HepG2 (cell line): Measurements from ENCODE around the gene ZBTB21. TPM values are rescaled to one million over a fixed set of nuclear protein-coding genes. Genes with fewer than 3 reads are reported as not detected.

ENCODE experiments used
- ARNT ChIP-seq: fragments of 450-650 bp; IDR thresholded peaks from 2 replicates; pipeline ENCODE4 v1.6.1; 2017
- BRF2 ChIP-seq: sonication (generic); formaldehyde crosslinking; IDR thresholded peaks from 2 replicates; pipeline ENCODE4 v1.8.1; 2022; ENCODE audit warnings: mild to moderate bottlenecking, missing genetic modification reagents
- CREM ChIP-seq, 2 experiments: sonication (generic) in 1 of 2; formaldehyde crosslinking in 1 of 2; IDR thresholded peaks; 2 replicates each; pipeline versions ENCODE4 v1.4.0 to v1.6.1; 2016 to 2020; ENCODE audit warnings: antibody characterized with exemption in 1 of 2, mild to moderate bottlenecking in 1 of 2, missing genetic modification reagents in 1 of 2
- HDAC1 ChIP-seq: sonication (generic); formaldehyde crosslinking; IDR thresholded peaks from 2 replicates; pipeline ENCODE4 v1.5.1; 2020; ENCODE audit warnings: mild to moderate bottlenecking, missing genetic modification reagents
- HNF4G ChIP-seq, 2 experiments: sonication (generic) in 1 of 2; formaldehyde crosslinking in 1 of 2; IDR thresholded peaks; 2 replicates each; pipeline versions ENCODE4 v1.4.0 to v1.6.1; 2011 to 2020; ENCODE audit warnings: borderline replicate concordance in 2 of 2, low read depth in 2 of 2, mild to moderate bottlenecking in 2 of 2, low read length in 1 of 2, missing genetic modification reagents in 1 of 2, moderate library complexity in 1 of 2
- HOXA7 ChIP-seq: sonication (generic); formaldehyde crosslinking; IDR thresholded peaks from 2 replicates; pipeline ENCODE4 v1.8.1; 2022; ENCODE audit warnings: mild to moderate bottlenecking, missing genetic modification reagents, moderate library complexity
- JARID2 ChIP-seq: sonication (generic); formaldehyde crosslinking; IDR thresholded peaks from 2 replicates; pipeline ENCODE4 v1.8.1; 2023; ENCODE audit warnings: missing genetic modification reagents, inconsistent platforms; ENCODE audit not compliant: insufficient replicate concordance
- KDM3A ChIP-seq: IDR thresholded peaks from 2 replicates; pipeline ENCODE4 v1.6.1; 2018; ENCODE audit warnings: low read depth, missing compliant biosample characterization
- KLF16 ChIP-seq, 2 experiments: sonication (generic) in 1 of 2; formaldehyde crosslinking in 1 of 2; IDR thresholded peaks; 2 replicates each; pipeline versions ENCODE4 v1.6.1 to v1.8.0; 2016 to 2023; ENCODE audit warnings: missing genetic modification reagents in 2 of 2, missing compliant biosample characterization in 1 of 2
- KLF6 ChIP-seq: IDR thresholded peaks from 2 replicates; pipeline ENCODE4 v1.8.0; 2016; ENCODE audit warnings: missing biosample characterization, missing genetic modification reagents
- KMT2A ChIP-seq: sonication (generic); formaldehyde crosslinking; IDR thresholded peaks from 2 replicates; pipeline ENCODE4 v1.4.0; 2020; ENCODE audit warnings: missing genetic modification reagents
- NFRKB ChIP-seq: fragments of 450-650 bp; IDR thresholded peaks from 2 replicates; pipeline ENCODE4 v1.6.1; 2017
- SSRP1 ChIP-seq: IDR thresholded peaks from 2 replicates; pipeline ENCODE4 v1.6.1; 2016; ENCODE audit warnings: control low read depth
- YEATS2 ChIP-seq: sonication (generic); formaldehyde crosslinking; IDR thresholded peaks from 2 replicates; pipeline ENCODE4 v1.4.0; 2020; ENCODE audit warnings: missing genetic modification reagents, borderline replicate concordance
- ZBTB14 ChIP-seq: sonication (generic); formaldehyde crosslinking; IDR thresholded peaks from 2 replicates; pipeline ENCODE4 v1.4.0; 2020; ENCODE audit warnings: missing genetic modification reagents
- ZBTB37 ChIP-seq: sonication (generic); formaldehyde crosslinking; IDR thresholded peaks from 2 replicates; pipeline ENCODE4 v1.4.0; 2020; ENCODE audit warnings: mild to moderate bottlenecking, missing genetic modification reagents
- ZNF124 ChIP-seq: sonication (generic); formaldehyde crosslinking; IDR thresholded peaks from 2 replicates; pipeline ENCODE4 v1.4.0; 2020; ENCODE audit warnings: missing genetic modification reagents
- ZNF138 ChIP-seq: sonication (generic); formaldehyde crosslinking; IDR thresholded peaks from 2 replicates; pipeline ENCODE4 v1.5.0; 2020; ENCODE audit warnings: mild to moderate bottlenecking, low read depth, missing genetic modification reagents
- ZNF451 ChIP-seq: sonication (generic); formaldehyde crosslinking; IDR thresholded peaks from 2 replicates; pipeline ENCODE4 v1.5.0; 2020; ENCODE audit warnings: mild to moderate bottlenecking, missing genetic modification reagents
- ZNF674 ChIP-seq: sonication (generic); formaldehyde crosslinking; IDR thresholded peaks from 2 replicates; pipeline ENCODE4 v1.5.0; 2020; ENCODE audit warnings: low read depth, mild to moderate bottlenecking, missing genetic modification reagents
- ZNF816 ChIP-seq: sonication (generic); formaldehyde crosslinking; IDR thresholded peaks from 2 replicates; pipeline ENCODE4 v1.8.0; 2022; ENCODE audit warnings: missing genetic modification reagents, mild to moderate bottlenecking, borderline replicate concordance
- polyA plus RNA-seq, 8 experiments: library from polyadenylated mRNA; depleted of rRNA in 3 of 8; stranded (reverse) in 7 of 8; unstranded in 1 of 8; fragments of >200 nt; fragmentation: Illumina TruSeq in 4 of 8; extraction: Trizol in 4 of 8; gene quantifications; 2 replicates each; pipeline versions ENCODE4 v1.2.1 to v1.2.3, GENCODE V29; 2011 to 2016; ENCODE audit warnings: low read depth in 4 of 8, missing spikeins in 1 of 8, mixed read lengths in 1 of 8; ENCODE audit not compliant: insufficient read depth in 1 of 8
- total RNA-seq, 5 experiments: library from RNA; depleted of rRNA; stranded (reverse); fragments of >200 nt; fragmentation: Illumina TruSeq; extraction: Trizol; gene quantifications; 2 replicates each; pipeline ENCODE4 v1.2.3, GENCODE V29; 2016; ENCODE audit warnings: low read depth in 1 of 5
- TF ChIP-seq, protein P1 (sequence below): sonication (generic); formaldehyde crosslinking; IDR thresholded peaks from 2 replicates; pipeline ENCODE4 v1.8.0; 2022; ENCODE audit warnings: missing genetic modification reagents, mild to moderate bottlenecking, borderline replicate concordance
- TF ChIP-seq, protein P2 (sequence below): sonication (generic); formaldehyde crosslinking; IDR thresholded peaks from 2 replicates; pipeline ENCODE4 v1.4.0; 2020; ENCODE audit warnings: mild to moderate bottlenecking, missing genetic modification reagents

The ZBTB21 gene
- total and polyA plus RNA-seq, 2 of the 13 experiments (the other 11 are each of a cell fraction or from before 2014, with no cell fraction given) = 4.5 to 6.1 TPM

DNA sequence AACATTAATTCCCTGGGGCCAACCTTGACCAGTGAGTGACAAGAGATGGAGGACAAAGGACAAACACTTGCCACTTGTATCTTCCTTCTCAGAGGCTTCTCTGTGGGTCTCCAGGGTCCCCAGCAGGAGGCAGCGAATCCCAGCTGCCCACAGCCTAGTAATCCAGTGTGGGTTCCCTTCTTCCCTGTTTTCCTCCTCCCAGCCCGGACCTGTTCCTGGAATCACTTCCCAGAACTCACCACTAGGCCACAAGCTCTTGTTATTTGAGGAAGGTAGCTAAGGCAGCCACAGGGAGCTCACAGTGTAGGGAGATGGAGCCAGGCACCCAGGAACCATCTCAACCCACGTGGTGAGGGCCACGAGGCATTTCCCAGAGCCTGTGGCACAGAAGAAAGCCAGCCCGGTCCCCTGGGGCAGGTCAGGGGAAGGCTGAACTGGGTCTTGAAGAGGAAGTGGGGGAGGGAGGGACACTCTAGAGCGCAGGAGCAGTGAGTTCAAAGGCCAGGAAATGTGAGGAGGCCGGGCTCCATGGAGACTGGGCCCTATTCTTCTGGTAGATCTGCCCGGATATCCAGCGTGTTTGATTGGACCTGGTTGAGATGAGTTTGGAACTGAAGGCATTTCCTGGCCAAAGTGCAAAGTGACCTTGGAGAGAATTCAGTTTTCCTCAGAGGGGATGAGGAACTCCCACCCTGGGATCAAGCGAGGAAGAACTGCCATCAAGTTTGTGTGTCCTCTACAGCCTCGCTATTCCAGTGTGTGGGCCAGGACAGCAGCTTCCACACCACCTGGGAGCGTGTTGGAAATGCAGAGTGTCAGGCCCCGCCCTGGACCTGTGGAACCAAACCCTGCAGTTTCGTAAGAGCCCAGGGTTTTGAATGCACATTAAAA is 36.1 kb downstream of the ZBTB21 start (continued):
- TF ChIP-seq HNF4G (IDR thresholded peaks at IDR 0.05; ENCODE audit: borderline replicate concordance, low read depth, low read length) (peak; percentile 42; the same call in 1 of the 2 replicates), HNF4G (CRISPR knock-in tag; IDR thresholded peaks at IDR 0.05; ENCODE audit: borderline replicate concordance, low read depth) (no peak), ZBTB14 (CRISPR knock-in tag) (no peak), ZBTB37 (CRISPR knock-in tag) (no peak), CREM (IDR thresholded peaks at IDR 0.05) (no peak), CREM (CRISPR knock-in tag; IDR thresholded peaks at IDR 0.05) (no peak), KLF6 (CRISPR knock-in tag) (no peak), HOXA7 (CRISPR knock-in tag) (no peak), KDM3A (CRISPR knock-in tag) (no peak), SSRP1 (CRISPR knock-in tag) (no peak), YEATS2 (CRISPR knock-in tag) (no peak), ZNF816 (CRISPR knock-in tag) (no peak), JARID2 (CRISPR knock-in tag) (no peak), ZNF124 (CRISPR knock-in tag) (no peak), KMT2A (CRISPR knock-in tag) (no peak), KLF16 (CRISPR knock-in tag; IDR thresholded peaks at IDR 0.05) (no peak), ARNT (no peak), ZNF138 (CRISPR knock-in tag) (no peak), NFRKB (no peak), ZNF451 (CRISPR knock-in tag) (no peak), HDAC1 (CRISPR knock-in tag) (no peak), ZNF674 (CRISPR knock-in tag) (no peak), BRF2 (no peak)
- TF ChIP-seq, protein P1, sequence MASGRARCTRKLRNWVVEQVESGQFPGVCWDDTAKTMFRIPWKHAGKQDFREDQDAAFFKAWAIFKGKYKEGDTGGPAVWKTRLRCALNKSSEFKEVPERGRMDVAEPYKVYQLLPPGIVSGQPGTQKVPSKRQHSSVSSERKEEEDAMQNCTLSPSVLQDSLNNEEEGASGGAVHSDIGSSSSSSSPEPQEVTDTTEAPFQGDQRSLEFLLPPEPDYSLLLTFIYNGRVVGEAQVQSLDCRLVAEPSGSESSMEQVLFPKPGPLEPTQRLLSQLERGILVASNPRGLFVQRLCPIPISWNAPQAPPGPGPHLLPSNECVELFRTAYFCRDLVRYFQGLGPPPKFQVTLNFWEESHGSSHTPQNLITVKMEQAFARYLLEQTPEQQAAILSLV = no peak
- TF ChIP-seq, protein P2, sequence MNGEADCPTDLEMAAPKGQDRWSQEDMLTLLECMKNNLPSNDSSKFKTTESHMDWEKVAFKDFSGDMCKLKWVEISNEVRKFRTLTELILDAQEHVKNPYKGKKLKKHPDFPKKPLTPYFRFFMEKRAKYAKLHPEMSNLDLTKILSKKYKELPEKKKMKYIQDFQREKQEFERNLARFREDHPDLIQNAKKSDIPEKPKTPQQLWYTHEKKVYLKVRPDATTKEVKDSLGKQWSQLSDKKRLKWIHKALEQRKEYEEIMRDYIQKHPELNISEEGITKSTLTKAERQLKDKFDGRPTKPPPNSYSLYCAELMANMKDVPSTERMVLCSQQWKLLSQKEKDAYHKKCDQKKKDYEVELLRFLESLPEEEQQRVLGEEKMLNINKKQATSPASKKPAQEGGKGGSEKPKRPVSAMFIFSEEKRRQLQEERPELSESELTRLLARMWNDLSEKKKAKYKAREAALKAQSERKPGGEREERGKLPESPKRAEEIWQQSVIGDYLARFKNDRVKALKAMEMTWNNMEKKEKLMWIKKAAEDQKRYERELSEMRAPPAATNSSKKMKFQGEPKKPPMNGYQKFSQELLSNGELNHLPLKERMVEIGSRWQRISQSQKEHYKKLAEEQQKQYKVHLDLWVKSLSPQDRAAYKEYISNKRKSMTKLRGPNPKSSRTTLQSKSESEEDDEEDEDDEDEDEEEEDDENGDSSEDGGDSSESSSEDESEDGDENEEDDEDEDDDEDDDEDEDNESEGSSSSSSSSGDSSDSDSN (CRISPR knock-in tag) = peak; percentile 33; the same call in 1 of the 2 replicates
